H1 (cell line): ENCODE measurements around the gene IKZF5. TPM values are rescaled to one million over a fixed set of nuclear protein-coding genes. Genes with fewer than 3 reads are reported as not detected.

Experiments
- CTCF ChIA-PET: fragments of 300-600 bp; sonication (Branson Sonifier 250); formaldehyde crosslinking; loops from one replicate; lab custom pipeline; 2021; ENCODE audit not compliant: partially characterized antibody; lab: Charles Lee
- POLR2A ChIA-PET: fragments of 300-600 bp; sonication (Branson Sonifier 250); formaldehyde crosslinking; loops from one replicate; lab custom pipeline; 2021; ENCODE audit warnings: inconsistent platforms; ENCODE audit not compliant: partially characterized antibody; lab: Charles Lee
- DNase-seq, 2 experiments: peaks; one replicate each; pipeline versions ENCODE4 v3.0.0 to v3.0.0-alpha.2; 2010 to 2022; ENCODE audit warnings: low spot score in 2 of 2, low read depth in 1 of 2, mixed read lengths in 1 of 2
- FAIRE-seq: peaks from 2 replicates; lab custom pipeline; 2011; peaks lifted over from hg19 to GRCh38; lab: Jason Lieb, UNC
- H2AFZ ChIP-seq: 2 replicates; pipeline ENCODE4 v1.8.1; 2012; ENCODE audit warnings: low read length, inconsistent platforms
- H2AK5ac ChIP-seq: 2 replicates; pipeline ENCODE4 v1.6.1; 2013; ENCODE audit warnings: low read depth, low read length
- H2BK120ac ChIP-seq: replicated peaks from 2 replicates; pipeline ENCODE3; 2013; ENCODE audit warnings: low read depth, low read length, inconsistent platforms
- H2BK12ac ChIP-seq: 2 replicates; pipeline ENCODE4 v1.6.1; 2013; ENCODE audit warnings: low read depth, low read length
- H2BK15ac ChIP-seq: 2 replicates; pipeline ENCODE4 v1.6.1; 2013; ENCODE audit warnings: low read length
- H2BK20ac ChIP-seq: 2 replicates; pipeline ENCODE4 v1.6.1; 2013; ENCODE audit warnings: low read length
- H2BK5ac ChIP-seq: 2 replicates; pipeline ENCODE4 v1.6.1; 2013; ENCODE audit warnings: low read depth, low read length
- H3K14ac ChIP-seq: 2 replicates; pipeline ENCODE4 v1.6.1; 2013; ENCODE audit warnings: inconsistent platforms; ENCODE audit not compliant: insufficient read length
- H3K18ac ChIP-seq: 2 replicates; pipeline ENCODE4 v1.6.1; 2013; ENCODE audit warnings: low read length; ENCODE audit errors: extremely low read depth
- H3K23ac ChIP-seq: 2 replicates; pipeline ENCODE4 v1.6.1; 2013; ENCODE audit warnings: inconsistent platforms; ENCODE audit not compliant: insufficient read length
- H3K23me2 ChIP-seq: 2 replicates; pipeline ENCODE4 v1.6.1; 2013; ENCODE audit warnings: low read depth, low read length
- H3K27ac ChIP-seq: 2 replicates; pipeline ENCODE4 v1.6.1; 2011; ENCODE audit warnings: low read depth, low read length, inconsistent platforms
- H3K27me3 ChIP-seq, 4 experiments: replicated peaks in 1 of 4; 1 replicate in 1 of 4; 2 replicates in 3 of 4; pipeline versions ENCODE4 v1.6.1 to v1.8.1; 2011 to 2013; ENCODE audit warnings: low read length in 3 of 4, mild to moderate bottlenecking in 3 of 4, inconsistent platforms in 2 of 4, mixed read lengths in 2 of 4, moderate library complexity in 1 of 4; ENCODE audit not compliant: control insufficient read depth in 3 of 4, insufficient read depth in 3 of 4; ENCODE audit errors: extremely low read depth in 1 of 4
- H3K36me3 ChIP-seq, 4 experiments: 2 replicates each; pipeline versions ENCODE4 v1.6.1 to v1.8.1; 2011 to 2013; ENCODE audit warnings: mild to moderate bottlenecking in 4 of 4, low read length in 3 of 4, moderate library complexity in 2 of 4, control low read depth in 1 of 4, inconsistent platforms in 1 of 4; ENCODE audit not compliant: insufficient read depth in 4 of 4, control insufficient read depth in 2 of 4
- H3K4ac ChIP-seq: replicated peaks from 2 replicates; pipeline ENCODE3; 2013; ENCODE audit warnings: low read length, low read depth, mixed read lengths, inconsistent platforms; ENCODE audit not compliant: insufficient read length
- H3K4me1 ChIP-seq, 4 experiments: replicated peaks in 1 of 4; 1 replicate in 1 of 4; 2 replicates in 3 of 4; pipeline versions ENCODE4 v1.6.1 to v1.8.1; 2011 to 2013; ENCODE audit warnings: low read length in 3 of 4, inconsistent platforms in 2 of 4, mixed read lengths in 1 of 4; ENCODE audit not compliant: insufficient read depth in 4 of 4, control insufficient read depth in 3 of 4
- H3K4me2 ChIP-seq, 2 experiments: 2 replicates each; pipeline versions ENCODE4 v1.6.1 to v1.8.1; 2011 to 2013; ENCODE audit warnings: low read depth in 2 of 2, low read length in 2 of 2, control low read depth in 1 of 2, inconsistent platforms in 1 of 2, mild to moderate bottlenecking in 1 of 2; ENCODE audit not compliant: insufficient read depth in 1 of 2
- H3K4me3 ChIP-seq, 4 experiments: fragments of 200-600, 300-600 bp in 1 of 4; sonication (generic), shearing (Covaris generic), sonication (Bioruptor Twin) in 1 of 4; 2 replicates each; pipeline versions ENCODE4 v1.5.1 to v1.8.1; 2011 to 2016; ENCODE audit warnings: low read length in 4 of 4, low read depth in 3 of 4, control low read depth in 2 of 4, inconsistent platforms in 2 of 4, mild to moderate bottlenecking in 2 of 4, mixed read lengths in 1 of 4, moderate library complexity in 1 of 4; ENCODE audit not compliant: insufficient read depth in 2 of 4; ENCODE audit errors: extremely low read depth in 1 of 4
- H3K56ac ChIP-seq: replicated peaks from 2 replicates; pipeline ENCODE3; 2013; ENCODE audit warnings: low read depth, mild to moderate bottlenecking, mixed read lengths, low read length, inconsistent platforms; ENCODE audit not compliant: insufficient read length
- H3K79me1 ChIP-seq: 2 replicates; pipeline ENCODE4 v1.6.1; 2013; ENCODE audit warnings: low read depth, low read length, control low read depth
- H3K79me2 ChIP-seq, 2 experiments: 2 replicates each; pipeline versions ENCODE4 v1.6.1 to v1.8.1; 2012 to 2013; ENCODE audit warnings: low read length in 2 of 2, mild to moderate bottlenecking in 2 of 2, inconsistent platforms in 1 of 2; ENCODE audit not compliant: insufficient read depth in 2 of 2, control insufficient read depth in 1 of 2
- H3K9ac ChIP-seq, 4 experiments: replicated peaks in 1 of 4; 1 replicate in 1 of 4; 2 replicates in 3 of 4; pipeline versions ENCODE4 v1.6.1 to v1.8.1; 2011 to 2013; ENCODE audit warnings: low read depth in 3 of 4, low read length in 3 of 4, control low read depth in 2 of 4, mild to moderate bottlenecking in 2 of 4, moderate library complexity in 2 of 4, inconsistent platforms in 1 of 4; ENCODE audit errors: extremely low read depth in 1 of 4
- H3K9me3 ChIP-seq, 2 experiments: 2 replicates each; pipeline versions ENCODE4 v1.6.1 to v1.8.1; 2012 to 2013; ENCODE audit warnings: mild to moderate bottlenecking in 2 of 2, moderate library complexity in 2 of 2, control low read depth in 1 of 2, inconsistent platforms in 1 of 2, low read depth in 1 of 2, low read length in 1 of 2, mixed read lengths in 1 of 2; ENCODE audit not compliant: insufficient read depth in 2 of 2
- H4K20me1 ChIP-seq, 2 experiments: replicated peaks in 1 of 2; 2 replicates each; pipeline versions ENCODE3 to v1.8.1; 2011 to 2013; ENCODE audit warnings: inconsistent platforms in 2 of 2, low read length in 2 of 2, mild to moderate bottlenecking in 1 of 2; ENCODE audit not compliant: insufficient read depth in 2 of 2, control insufficient read depth in 1 of 2
- H4K5ac ChIP-seq: 2 replicates; pipeline ENCODE4 v1.6.1; 2013; ENCODE audit warnings: low read length, low read depth, mixed read lengths, inconsistent platforms; ENCODE audit not compliant: insufficient read length
- H4K8ac ChIP-seq: 2 replicates; pipeline ENCODE4 v1.8.0; 2013; ENCODE audit warnings: mild to moderate bottlenecking, moderate library complexity, low read length, inconsistent platforms; ENCODE audit not compliant: insufficient read depth; ENCODE audit errors: extremely low read depth
- H4K91ac ChIP-seq: replicated peaks from 2 replicates; pipeline ENCODE3; 2013; ENCODE audit warnings: low read length, mixed read lengths, inconsistent platforms; ENCODE audit not compliant: insufficient read length
- BCL11A ChIP-seq, 2 experiments: IDR thresholded peaks; one replicate each; pipeline ENCODE4 v1.6.1; 2011; ENCODE audit warnings: low read depth in 2 of 2, low read length in 2 of 2, mild to moderate bottlenecking in 2 of 2
- EGR1 ChIP-seq: IDR thresholded peaks from 2 replicates; pipeline ENCODE4 v1.6.1; 2011; ENCODE audit warnings: low read depth, low read length, borderline replicate concordance
- GTF2F1 ChIP-seq: IDR thresholded peaks from 2 replicates; pipeline ENCODE4 v1.6.1; 2012; ENCODE audit warnings: low read depth, low read length, improper control_type of control experiment, borderline replicate concordance
- HDAC2 ChIP-seq, 2 experiments: fragments of 300-600 bp in 1 of 2; sonication (generic) in 1 of 2; IDR thresholded peaks; 2 replicates each; pipeline ENCODE4 v1.6.1; 2011 to 2012; ENCODE audit warnings: low read depth in 2 of 2, low read length in 2 of 2, mild to moderate bottlenecking in 2 of 2, moderate library complexity in 2 of 2, borderline replicate concordance in 1 of 2, inconsistent platforms in 1 of 2
- KDM4A ChIP-seq: IDR thresholded peaks from one replicate; pipeline ENCODE4 v1.7.1; 2012; ENCODE audit warnings: low read depth, mild to moderate bottlenecking, moderate library complexity, low read length, inconsistent platforms; ENCODE audit not compliant: severe bottlenecking
- PHF8 ChIP-seq: fragments of 200-600 bp; sonication (generic); conservative IDR thresholded peaks from 2 replicates; pipeline ENCODE4 v1.7.1; 2012; ENCODE audit warnings: low read depth, mild to moderate bottlenecking, inconsistent platforms, low read length, moderate library complexity
- RAD21 ChIP-seq, 2 experiments: IDR thresholded peaks in 1 of 2; conservative IDR thresholded peaks in 1 of 2; 2 replicates each; pipeline ENCODE4 v1.6.1; 2011; ENCODE audit warnings: low read depth in 2 of 2, low read length in 2 of 2, improper control_type of control experiment in 1 of 2, inconsistent platforms in 1 of 2, mild to moderate bottlenecking in 1 of 2, moderate library complexity in 1 of 2
- SIN3A ChIP-seq, 2 experiments: IDR thresholded peaks in 1 of 2; conservative IDR thresholded peaks in 1 of 2; 2 replicates each; pipeline ENCODE4 v1.6.1; 2011 to 2012; ENCODE audit warnings: low read length in 2 of 2, improper control_type of control experiment in 1 of 2, low read depth in 1 of 2, mild to moderate bottlenecking in 1 of 2
- SP4 ChIP-seq: IDR thresholded peaks from 2 replicates; pipeline ENCODE4 v1.6.1; 2012; ENCODE audit warnings: low read length, inconsistent platforms
- TAF7 ChIP-seq: optimal IDR thresholded peaks from 2 replicates; pipeline ENCODE3; 2011; ENCODE audit warnings: low read depth, mild to moderate bottlenecking, inconsistent platforms, low read length, moderate library complexity, borderline replicate concordance
- TCF12 ChIP-seq: IDR thresholded peaks from 2 replicates; pipeline ENCODE4 v1.6.1; 2011; ENCODE audit warnings: low read depth, mild to moderate bottlenecking, low read length
- whole genome bisulfite sequencing, 2 experiments: shearing (Covaris generic) in 1 of 2; methylation state at CpG; one replicate each; pipeline versions ENCODE4 v1.1.6 to v1.1.7; 2013 to 2015; ENCODE audit warnings: low lambda C conversion rate in 2 of 2, mixed read lengths in 2 of 2, inconsistent platforms in 1 of 2, low coverage in 1 of 2, missing lambda C conversion rate in 1 of 2; ENCODE audit not compliant: insufficient replicate concordance in 2 of 2, insufficient coverage in 1 of 2, insufficient read length in 1 of 2; ENCODE audit errors: extremely low coverage in 1 of 2, missing lambda C conversion rate in 1 of 2; 5-methylcytosine and 5-hydroxymethylcytosine counted together
- polyA plus RNA-seq, 7 experiments: library from polyadenylated mRNA; depleted of rRNA in 3 of 7; stranded (reverse) in 5 of 7; unstranded in 2 of 7; fragments of >200 nt in 5 of 7; fragments of 200-250 nt in 2 of 7; gene quantifications; 1 replicate in 5 of 7; 2 replicates in 1 of 7; 4 replicates in 1 of 7; pipeline versions ENCODE4 v1.2.1 to v1.2.3, GENCODE V29; 2011 to 2013; ENCODE audit warnings: missing spikeins in 2 of 7, mixed read lengths in 2 of 7
- total RNA-seq: library from RNA; stranded (reverse); fragmentation: NEBNext Ultra II Directional; extraction: Animal tissue kit (Norgen Biotek cat#: 25700); gene quantifications from 2 replicates; pipeline ENCODE4 v1.2.1, GENCODE V29; 2021
- TF ChIP-seq, protein P1 (sequence below): IDR thresholded peaks from 2 replicates; pipeline ENCODE4 v1.6.1; 2012; ENCODE audit warnings: inconsistent platforms

The IKZF5 gene
- total and polyA plus RNA-seq, 2 of the 8 experiments (the other 6 are each of a cell fraction or from before 2014, with no cell fraction given), result 5.2 to 15.3 TPM

DNA sequence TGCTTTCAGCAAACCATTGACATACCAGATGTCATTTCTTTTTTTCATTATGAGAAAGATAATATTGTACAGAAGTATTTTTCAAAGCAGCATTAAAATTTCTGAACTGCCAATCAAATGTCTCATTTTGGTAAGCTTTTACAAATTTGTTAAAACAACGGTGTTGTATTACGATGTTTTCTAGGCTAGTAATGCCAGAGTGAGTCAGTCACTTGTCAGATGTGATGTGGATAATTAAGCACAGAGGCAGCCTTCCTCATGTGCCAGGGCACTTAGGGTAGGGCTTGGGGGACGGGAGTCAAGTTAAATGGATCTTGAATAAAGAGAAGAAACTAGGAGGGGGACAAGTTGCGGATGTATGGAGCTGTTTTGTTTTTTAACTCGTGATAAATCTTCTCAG, 18.3 kb downstream of the IKZF5 start:
- Histone ChIP-seq H4K5ac (no peak overlapping the region), H3K79me2 (no peaks in the 10 kb centered on the region), H3K27ac (no peak overlapping the region), H3K4me1 (no peaks in the 10 kb centered on the region), H3K23ac (no peak overlapping the region), H3K36me3 (peaks cover 2 to 20% (median 6%) of the 10 kb centered on the region in 4 experiments; a peak in 6 of 8 replicates), H3K9me3 (no peaks in the 10 kb centered on the region), H2BK20ac (no peak overlapping the region), H3K4me2 (no peak overlapping the region), H3K23me2 (no peaks in the 10 kb centered on the region), H3K4ac (no peak overlapping the region), H3K79me1 (no peaks in the 10 kb centered on the region), H2BK15ac (no peak overlapping the region), H4K8ac (no peak overlapping the region), H2AK5ac (no peak overlapping the region), H4K20me1 (no peaks in the 10 kb centered on the region), H3K4me3 (no peak overlapping the region), H4K91ac (no peak overlapping the region), H2BK12ac (no peak overlapping the region), H2BK5ac (no peak overlapping the region), H3K56ac (no peak overlapping the region), H3K18ac (no peak overlapping the region), H2AFZ (no peak overlapping the region), H2BK120ac (no peak overlapping the region), H3K27me3 (no peaks in the 10 kb centered on the region), H3K14ac (no peak overlapping the region), H3K9ac (no peak overlapping the region)
- POLR2A ChIA-PET, result interaction anchor here (0.5 to 1.5 kb wide), 2 partner anchors 9 to 15 kb away, joined by 4 to 5 read pairs; no protein-coding TSS in a partner anchor
- TF ChIP-seq PHF8 (no peak), TCF12 (no peak), SP4 (no peak), TAF7 (no peak), RAD21 (IDR thresholded peaks at IDR 0.05 in 1 of 2, conservative IDR thresholded peaks at IDR 0.05 in 1 of 2; ENCODE audit: low read depth in 2 of 2, low read length in 2 of 2) (no peak), HDAC2 (IDR thresholded peaks at IDR 0.05; ENCODE audit: borderline replicate concordance in 1 of 2, low read depth in 2 of 2, low read length in 2 of 2) (no peak), KDM4A (no peak), GTF2F1 (no peak), SIN3A (conservative IDR thresholded peaks at IDR 0.05 in 1 of 2, IDR thresholded peaks at IDR 0.05 in 1 of 2; ENCODE audit: low read depth in 1 of 2, low read length in 2 of 2) (no peak), BCL11A (IDR thresholded peaks at IDR 0.05; ENCODE audit: low read depth in 2 of 2, low read length in 2 of 2) (no peak), EGR1 (no peak)
- TF ChIP-seq, protein P1, sequence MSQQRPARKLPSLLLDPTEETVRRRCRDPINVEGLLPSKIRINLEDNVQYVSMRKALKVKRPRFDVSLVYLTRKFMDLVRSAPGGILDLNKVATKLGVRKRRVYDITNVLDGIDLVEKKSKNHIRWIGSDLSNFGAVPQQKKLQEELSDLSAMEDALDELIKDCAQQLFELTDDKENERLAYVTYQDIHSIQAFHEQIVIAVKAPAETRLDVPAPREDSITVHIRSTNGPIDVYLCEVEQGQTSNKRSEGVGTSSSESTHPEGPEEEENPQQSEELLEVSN, result no peak
- FAIRE-seq, result no peak
- CTCF ChIA-PET, result interaction anchor here (4.5 kb wide), 1 partner anchor 9 kb away, joined by 31 read pairs; the partner anchor contains the start of gene PSTK
- WGBS, 2 experiments, result 65% methylated on average over 5 of the region's 5 CpGs; no CpG with 5 or more reads in 1 of the 2 experiments
- no peak for DNase-seq
